Spleen (tissue), 11 donors: ENCODE measurements around the gene HRH1. TPM values are rescaled to one million over a fixed set of nuclear protein-coding genes. Genes with fewer than 3 reads are reported as not detected.

Source experiments
- DNase-seq: peaks from one replicate; pipeline ENCODE4 v3.0.0-alpha.2; 2020
- H3K27ac ChIP-seq, 8 donors: fragments of 200-600 bp; sonication (generic) in 7 of 8; 1 replicate in 4 of 8; 2 replicates in 4 of 8; pipeline versions ENCODE4 v1.5.0 to v1.8.0; 2016 to 2021; ENCODE audit warnings: inconsistent platforms in 4 of 8, mild to moderate bottlenecking in 4 of 8, moderate library complexity in 1 of 8
- H3K27me3 ChIP-seq, 7 donors: fragments of 200-600 bp; sonication (generic) in 6 of 7; replicated peaks in 1 of 7; 1 replicate in 4 of 7; 2 replicates in 3 of 7; pipeline versions ENCODE4 v1.5.0 to v1.8.0; 2016 to 2021; ENCODE audit warnings: inconsistent platforms in 3 of 7, mild to moderate bottlenecking in 1 of 7
- H3K36me3 ChIP-seq, 6 donors: fragments of 200-600 bp; sonication (generic) in 5 of 6; 1 replicate in 4 of 6; 2 replicates in 2 of 6; pipeline versions ENCODE4 v1.5.0 to v1.8.0; 2016 to 2021; ENCODE audit warnings: inconsistent platforms in 2 of 6
- H3K4me1 ChIP-seq, 6 donors: fragments of 200-600 bp; sonication (generic) in 5 of 6; 1 replicate in 3 of 6; 2 replicates in 3 of 6; pipeline versions ENCODE4 v1.5.0 to v1.8.0; 2016 to 2021; ENCODE audit warnings: inconsistent platforms in 3 of 6
- H3K4me3 ChIP-seq, 8 donors: fragments of 200-600 bp; sonication (generic) in 7 of 8; 1 replicate in 4 of 8; 2 replicates in 4 of 8; pipeline versions ENCODE4 v1.5.0 to v1.8.0; 2016 to 2021; ENCODE audit warnings: inconsistent platforms in 4 of 8, mild to moderate bottlenecking in 4 of 8, moderate library complexity in 2 of 8
- H3K9me3 ChIP-seq, 8 donors: fragments of 200-600 bp; sonication (generic) in 7 of 8; 1 replicate in 4 of 8; 2 replicates in 4 of 8; pipeline versions ENCODE4 v1.5.0 to v1.8.0; 2016 to 2021; ENCODE audit warnings: inconsistent platforms in 4 of 8
- CTCF ChIP-seq, 11 experiments: fragments of 200-600 bp in 7 of 11; fragments of 450-650 bp in 4 of 11; sonication (generic) in 4 of 11; IDR thresholded peaks in 8 of 11; conservative IDR thresholded peaks in 3 of 11; 1 replicate in 7 of 11; 2 replicates in 4 of 11; pipeline versions ENCODE4 v1.4.0 to v1.8.0; 2016 to 2021; ENCODE audit warnings: antibody characterized with exemption in 11 of 11, inconsistent platforms in 4 of 11, mild to moderate bottlenecking in 1 of 11
- POLR2A ChIP-seq, 3 donors: fragments of 450-650 bp; IDR thresholded peaks; one replicate each; pipeline ENCODE4 v1.5.1; 2017; ENCODE audit warnings: antibody characterized with exemption in 3 of 3, mild to moderate bottlenecking in 1 of 3
- POLR2AphosphoS5 ChIP-seq, 3 donors: sonication (generic); formaldehyde crosslinking; IDR thresholded peaks; one replicate each; pipeline ENCODE4 v1.5.1; 2017; ENCODE audit warnings: antibody characterized with exemption in 3 of 3
- WGBS, 5 donors: extraction: QIAGEN DNeasy Blood & Tissue Kit in 3 of 5; methylation state at CpG; one replicate each; pipeline versions ENCODE4 v1.1.5 to v1.1.7; 2013 to 2018; 5-methylcytosine and 5-hydroxymethylcytosine counted together
- intact Hi-C: fragments of 100-400 bp; cut with DNase I; formaldehyde crosslinking; loops from one replicate; pipeline ENCODE4 v1.15.0; 2023; ENCODE audit warnings: low total_unique reads
- polyA plus RNA-seq, 3 donors: library from polyadenylated mRNA; stranded (reverse); fragments of 200-250 nt; gene quantifications; one replicate each; pipeline ENCODE4 v1.2.1, GENCODE V29; 2013
- total RNA-seq, 7 donors: library from RNA; depleted of rRNA in 3 of 7; stranded (reverse); fragments of >200 nt in 3 of 7; fragmentation: NEBNext Ultra II Directional in 4 of 7; extraction: Animal tissue kit (Norgen Biotek cat#: 25700) in 4 of 7; gene quantifications; one replicate each; pipeline versions ENCODE4 v1.1.0 to v1.2.1, GENCODE V29; 2016 to 2021
- donor health status: healthy with polysubstance abuse.
- donor health status: DM: no; HTN: no; CAD: no; lungs with moderate emphysema.
- donor health status: DM: no; HTN: no; CAD: no.
- donor health status: Bipolar disorder and iron deficiency.
- donor health status: healthy.
- donor health status: DM: no; HTN: no; CAD: no.
- donor health status: DM: yes; HTN: yes; CAD: no.

HRH1 gene
- total and polyA plus RNA-seq, 10 donors = 0.15 to 4.4 (median 1.8) TPM

- peaks cover 0 to 5% (median 3%) of the 10 kb centered on the region in 8 donors for H3K9me3 ChIP-seq
- peaks cover 1 to 65% (median 32%) of the 10 kb centered on the region in 6 donors for H3K4me1 ChIP-seq
- WGBS, 5 donors = 58 to 75% (median 66%) methylated on average over 5 of the region's 5 CpGs
- TF ChIP-seq POLR2AphosphoS5 (IDR thresholded peaks at IDR 0.05) (peak in 1 of 3 donors; percentile 33), CTCF (IDR thresholded peaks at IDR 0.05 in 8 of 11, conservative IDR thresholded peaks at IDR 0.05 in 3 of 11) (no peak)
- peaks cover 0 to 82% (median 10%) of the 10 kb centered on the region in 6 donors for H3K36me3 ChIP-seq
- H3K4me3 ChIP-seq = no peak overlapping the region
- H3K27me3 ChIP-seq = no peaks in the 10 kb centered on the region
- peak overlapping the region in 7 of 8 donors; percentile 48 to 83 (median 68) for H3K27ac ChIP-seq
- intact Hi-C loops = no loop called here
- no peak for DNase-seq
These were observed 128.2 kb downstream of the HRH1 start for GRCh38 chr3:11282250-11283138.

DNA sequence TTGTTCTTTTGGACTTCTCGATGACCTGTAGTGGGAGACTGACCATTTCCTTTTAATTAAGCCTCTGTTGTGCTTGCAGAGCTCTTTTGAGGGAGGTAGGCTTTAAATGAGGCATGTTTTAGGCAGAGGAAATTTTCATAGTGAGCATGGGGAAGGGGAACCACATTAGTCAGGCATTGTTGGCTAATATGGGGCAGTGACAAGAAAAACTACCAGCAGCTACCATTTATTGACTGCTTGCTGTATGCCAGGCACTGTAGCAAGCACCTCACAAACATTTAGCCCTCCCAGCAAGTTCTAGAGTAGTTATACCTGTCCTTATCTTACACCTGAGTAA is 128.8 kb downstream of the HRH1 start:
- intact Hi-C loops = no loop called here
- no peak for DNase-seq
- Histone ChIP-seq H3K27ac (peak overlapping the region in 7 of 8 donors; percentile 48 to 83 (median 68)), H3K4me3 (no peak overlapping the region), H3K36me3 (peaks cover 0 to 78% (median 10%) of the 10 kb centered on the region in 6 donors), H3K9me3 (no peaks in the 10 kb centered on the region), H3K27me3 (no peaks in the 10 kb centered on the region), H3K4me1 (peaks cover 7 to 71% (median 38%) of the 10 kb centered on the region in 6 donors)
- TF ChIP-seq POLR2A (IDR thresholded peaks at IDR 0.05) = no peak
- no peak for TF ChIP-seq CTCF (IDR thresholded peaks at IDR 0.05 in 8 of 11, conservative IDR thresholded peaks at IDR 0.05 in 3 of 11)
- TF ChIP-seq POLR2AphosphoS5 (IDR thresholded peaks at IDR 0.05) = no peak
- 67 to 94% (median 87%) methylated on average over 1 of the region's 1 CpG for WGBS, 5 donors

DNA sequence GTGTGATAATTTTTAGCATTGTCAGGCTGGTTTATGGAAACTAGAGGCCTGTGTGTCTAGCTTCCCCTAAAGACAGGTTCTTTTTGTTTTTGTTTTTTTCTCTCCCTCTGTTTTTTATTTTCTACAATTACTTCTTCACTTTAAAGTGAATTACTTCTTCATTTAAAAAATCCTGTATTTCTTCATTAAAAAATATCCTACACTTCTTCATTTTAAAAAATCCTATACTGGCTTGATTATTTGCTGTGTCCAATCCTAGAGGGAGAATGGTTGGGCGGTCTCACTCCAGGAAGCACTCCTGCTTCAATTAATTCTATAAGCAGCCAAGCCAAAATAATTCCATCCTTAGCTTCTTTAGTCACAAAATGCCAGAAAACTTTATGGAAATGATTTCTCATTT is 129.7 kb downstream of the HRH1 start:
- Histone ChIP-seq H3K4me1 (peaks cover 15 to 73% (median 47%) of the 10 kb centered on the region in 6 donors), H3K27me3 (no peaks in the 10 kb centered on the region), H3K4me3 (no peak overlapping the region), H3K9me3 (no peaks in the 10 kb centered on the region), H3K27ac (peak overlapping the region in 3 of 8 donors; percentile 66 to 83 (median 82)), H3K36me3 (peaks cover 0 to 69% (median 10%) of the 10 kb centered on the region in 6 donors)
- no peak for DNase-seq
- TF ChIP-seq POLR2AphosphoS5 (IDR thresholded peaks at IDR 0.05) = no peak
- TF ChIP-seq POLR2A (IDR thresholded peaks at IDR 0.05) = no peak
- TF ChIP-seq CTCF (IDR thresholded peaks at IDR 0.05 in 8 of 11, conservative IDR thresholded peaks at IDR 0.05 in 3 of 11) = no peak
- WGBS, 5 donors = 93 to 98% (median 98%) methylated on average over 1 of the region's 1 CpG
- intact Hi-C loops = no loop called here

DNA sequence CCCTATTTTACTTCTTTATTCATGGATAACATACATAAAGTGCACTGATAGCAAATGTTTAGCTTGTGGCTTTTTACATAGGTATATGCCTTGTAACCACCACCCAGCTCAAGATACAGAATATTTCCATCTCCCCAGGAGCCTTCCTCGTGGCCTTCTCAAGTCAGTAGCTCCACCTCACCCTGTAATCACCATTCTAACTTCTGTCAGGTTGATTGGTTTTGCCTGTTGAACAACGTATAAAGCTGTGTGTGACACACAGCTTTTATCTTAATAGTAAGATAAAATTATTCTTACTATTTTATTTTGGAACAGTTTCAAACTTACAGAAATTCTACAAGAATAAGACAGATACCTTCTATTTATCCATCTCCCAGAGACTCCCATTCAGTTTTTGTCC is 131.2 kb downstream of the HRH1 start:
- DNase-seq = no peak
- no peak overlapping the region for H3K27ac ChIP-seq
- H3K27me3 ChIP-seq = no peaks in the 10 kb centered on the region
- H3K9me3 ChIP-seq = no peaks in the 10 kb centered on the region
- 80 to 89% (median 87%) methylated on average over 2 of the region's 2 CpGs for WGBS, 5 donors
- intact Hi-C loops = no loop called here
- H3K4me3 ChIP-seq = no peak overlapping the region
- TF ChIP-seq POLR2A (IDR thresholded peaks at IDR 0.05) (no peak), CTCF (IDR thresholded peaks at IDR 0.05 in 8 of 11, conservative IDR thresholded peaks at IDR 0.05 in 3 of 11) (no peak), POLR2AphosphoS5 (IDR thresholded peaks at IDR 0.05) (no peak)
- peaks cover 30 to 87% (median 61%) of the 10 kb centered on the region in 6 donors for H3K4me1 ChIP-seq
- H3K36me3 ChIP-seq = peaks cover 0 to 60% (median 10%) of the 10 kb centered on the region in 6 donors
